T-helper 1 cell treated with Interleukin-12 subunit alpha and Interleukin-12 subunit beta and Interleukin-4 antibody, amounts not matched to agents 30 ng/mL and 1 ng/mL, for 36 hours (primary cell): ENCODE results near the gene NFKBIE. TPM values are rescaled to one million over a fixed set of nuclear protein-coding genes. Genes with fewer than 3 reads are reported as not detected.

Source experiments
- intact Hi-C: fragments of 100-400 bp; cut with micrococcal nuclease; formaldehyde crosslinking; loops from one replicate; pipeline ENCODE4 v1.15.1; 2024
- total RNA-seq: library from RNA; stranded (reverse); gene quantifications from 2 replicates; pipeline ENCODE4 v1.2.3, GENCODE V29; 2022

NFKBIE gene
- total RNA-seq, 1 donor from 2014 or later = 39.2 TPM

GRCh38 chr6:44229376-44230033 is 35.8 kb downstream of the NFKBIE start:
- intact Hi-C loops = no loop called here

DNA sequence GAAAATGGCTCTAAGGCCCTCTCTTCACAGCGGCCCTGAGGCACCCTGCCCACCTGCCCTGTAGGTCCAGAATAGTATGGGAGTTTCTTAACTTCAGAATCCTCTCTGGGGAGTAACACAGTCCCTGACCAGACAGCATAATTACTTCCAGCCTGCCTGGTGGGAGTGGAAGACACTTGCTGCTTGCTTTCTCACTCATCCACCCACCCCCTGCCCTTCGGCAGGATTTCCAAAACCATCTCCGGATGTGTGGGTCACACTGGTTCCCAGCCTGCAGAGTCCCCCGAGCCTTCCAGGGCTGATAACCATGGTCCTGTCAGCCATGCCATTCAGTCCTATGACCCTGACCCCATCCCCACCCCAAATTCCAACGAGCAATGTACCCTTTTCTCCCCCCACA is 36.5 kb downstream of the NFKBIE start:
- intact Hi-C loops = no loop called here

DNA sequence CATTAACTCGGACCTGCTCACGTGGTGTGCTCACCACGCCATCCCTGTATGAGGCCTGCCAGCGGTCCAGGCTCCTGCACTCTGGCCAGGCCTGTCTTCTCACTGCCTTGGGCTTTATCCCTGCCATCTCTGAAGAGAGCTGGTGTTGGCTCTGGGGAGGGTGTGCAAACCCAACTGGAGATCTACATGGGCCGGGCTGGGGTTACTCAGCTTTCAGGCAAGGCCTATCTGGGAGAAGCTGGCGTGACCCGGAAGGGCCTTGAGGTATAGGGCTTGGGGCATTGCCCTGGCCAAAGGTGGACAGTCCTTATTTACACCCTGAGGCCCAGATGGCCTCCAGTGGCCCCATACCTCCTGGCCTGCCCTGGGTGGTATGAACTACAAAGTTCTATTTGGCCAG is 36.9 kb downstream of the NFKBIE start:
- intact Hi-C loops = no loop called here

DNA sequence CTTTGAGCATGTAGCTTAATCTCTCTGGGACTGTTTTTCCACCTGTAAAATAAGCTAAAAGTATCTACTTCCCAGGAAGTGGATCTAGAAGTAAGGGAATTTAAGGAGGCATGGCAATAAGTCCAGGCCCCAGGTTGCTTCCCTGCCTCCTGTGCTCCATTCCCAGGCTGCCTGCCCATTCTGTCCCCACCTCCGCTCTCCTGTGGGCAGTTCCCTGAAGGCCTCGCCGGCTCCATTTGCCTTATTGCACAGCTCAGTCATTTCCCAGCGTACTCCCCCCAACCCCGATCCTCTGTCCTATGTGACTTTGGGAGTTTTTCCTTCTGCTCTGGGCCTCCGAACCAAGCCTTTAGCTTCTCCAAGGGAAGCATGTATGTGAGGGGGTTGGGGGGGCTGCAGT is 37.3 kb downstream of the NFKBIE start:
- intact Hi-C loops = no loop called here

GRCh38 chr6:44227148-44227793 is 38.1 kb downstream of the NFKBIE start:
- intact Hi-C loops = no loop called here

GRCh38 chr6:44226368-44227147 is 38.8 kb downstream of the NFKBIE start:
- intact Hi-C loops = no loop called here

- intact Hi-C loops = loop anchor here (2.0 kb wide), 1 partner anchor 161 kb away; the partner anchor contains the start of gene CDC5L
Observed at GRCh38 chr6:44225579-44226325, 39.6 kb downstream of the NFKBIE start.

GRCh38 chr6:44224965-44225305 is 40.4 kb downstream of the NFKBIE start:
- intact Hi-C loops = loop anchor here (1.0 to 5.0 kb wide), 4 partner anchors 40 to 598 kb away; partner anchors contain the start of genes AARS2, CDC5L, GTPBP2 and NFKBIE

DNA sequence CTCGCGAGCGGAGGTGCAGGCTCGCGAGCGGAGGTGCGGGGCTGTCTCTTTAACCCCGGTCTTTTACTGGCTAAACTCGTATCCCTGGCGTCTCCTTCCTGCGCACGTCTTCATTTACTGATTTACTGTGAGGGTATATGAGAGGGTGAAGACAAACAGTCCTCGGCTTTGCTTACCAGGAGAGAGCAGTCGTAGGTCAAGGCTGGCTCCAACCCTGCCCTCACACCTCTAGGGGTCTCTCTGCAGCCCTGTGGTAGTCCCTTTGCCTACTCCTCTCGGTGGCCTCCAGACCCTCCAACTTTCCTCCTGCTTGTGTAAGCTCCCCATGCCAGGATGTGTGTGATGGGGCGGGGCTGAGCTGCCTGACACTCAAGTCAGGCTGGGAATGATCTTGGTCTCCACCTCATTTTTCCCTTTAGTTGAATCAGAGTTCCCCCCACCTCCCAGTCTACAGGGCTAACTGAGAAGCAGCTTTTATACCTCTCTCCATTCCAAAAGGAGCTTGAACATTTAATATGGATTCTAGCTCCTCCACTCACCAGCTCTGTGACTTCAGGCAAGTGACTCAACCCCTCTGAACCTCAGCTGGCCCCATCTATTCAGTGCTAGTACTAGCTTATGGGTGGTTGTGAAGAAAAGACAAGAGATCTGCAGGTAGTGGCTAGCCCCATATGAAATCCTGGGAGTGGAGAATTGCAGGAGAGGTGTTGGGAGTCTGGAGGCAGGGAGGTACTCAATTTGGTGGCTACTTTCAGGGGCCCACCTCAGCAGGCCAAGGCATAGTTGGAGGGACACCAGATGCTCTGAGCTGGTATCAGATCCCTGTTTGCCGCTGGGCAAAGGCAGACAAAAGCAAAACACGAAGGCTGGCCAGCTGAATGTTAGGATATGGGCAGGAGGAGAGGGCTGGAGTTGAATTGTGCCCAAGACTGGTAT is 41.1 kb downstream of the NFKBIE start:
- intact Hi-C loops = loop anchor here (1.0 to 5.0 kb wide), 4 partner anchors 41 to 597 kb away; partner anchors contain the start of genes AARS2, CDC5L, GTPBP2 and NFKBIE

GRCh38 chr6:44223319-44224028 is 41.9 kb downstream of the NFKBIE start, which contains the start of gene SLC29A1:
Gene SLC29A1, plus strand, starts transcription at chr6:44223595. Its CDS starts 3,719 bp downstream, at chr6:44227314.
- intact Hi-C loops = loop anchor here (1.0 to 5.0 kb wide), 5 partner anchors 23 to 596 kb away; partner anchors contain the start of genes AARS2, CDC5L, GTPBP2 and NFKBIE

DNA sequence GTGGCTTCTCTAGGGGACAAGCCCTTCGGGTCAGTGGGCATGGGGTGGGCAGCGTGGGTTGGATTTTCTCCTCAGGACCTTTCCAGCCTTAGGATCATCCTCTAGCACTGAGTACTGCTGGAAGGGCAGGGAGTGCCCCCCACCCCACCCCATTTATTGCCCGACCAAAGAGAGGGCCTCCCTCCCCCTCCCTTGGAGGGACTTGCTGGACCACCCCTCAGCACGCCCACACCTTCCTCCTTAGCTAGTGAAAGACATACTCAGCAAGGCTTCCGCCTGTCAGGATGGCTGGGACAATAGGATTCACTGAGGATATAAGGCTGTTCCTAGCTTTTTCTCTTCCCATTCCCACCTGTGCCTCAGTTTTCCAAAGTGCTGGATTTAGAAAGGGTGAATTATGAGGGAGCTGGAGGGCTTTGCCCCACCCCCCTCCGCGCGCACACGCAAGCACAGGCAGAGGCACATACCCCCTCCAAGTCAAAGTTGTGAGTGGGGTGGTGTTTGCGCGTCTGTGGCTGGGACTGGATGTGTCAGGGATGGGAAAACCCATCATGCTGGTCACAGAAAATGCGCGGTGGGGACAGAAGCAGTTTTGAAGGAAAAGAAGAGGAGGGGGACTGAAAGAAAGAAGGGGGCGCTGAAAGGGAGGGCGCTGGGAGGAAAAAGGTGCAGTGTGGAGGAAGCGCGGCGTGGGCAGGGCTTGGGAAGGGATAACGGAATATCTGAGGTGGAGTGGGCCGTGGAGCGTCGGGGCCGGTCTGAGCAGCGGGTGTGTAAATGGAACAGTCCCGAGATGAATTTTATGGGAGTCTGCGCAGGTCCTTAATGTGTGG is 42.6 kb downstream of the NFKBIE start:
- intact Hi-C loops = loop anchor here (1.0 to 5.0 kb wide), 2 partner anchors 24 to 595 kb away; partner anchors contain the start of gene GTPBP2

DNA sequence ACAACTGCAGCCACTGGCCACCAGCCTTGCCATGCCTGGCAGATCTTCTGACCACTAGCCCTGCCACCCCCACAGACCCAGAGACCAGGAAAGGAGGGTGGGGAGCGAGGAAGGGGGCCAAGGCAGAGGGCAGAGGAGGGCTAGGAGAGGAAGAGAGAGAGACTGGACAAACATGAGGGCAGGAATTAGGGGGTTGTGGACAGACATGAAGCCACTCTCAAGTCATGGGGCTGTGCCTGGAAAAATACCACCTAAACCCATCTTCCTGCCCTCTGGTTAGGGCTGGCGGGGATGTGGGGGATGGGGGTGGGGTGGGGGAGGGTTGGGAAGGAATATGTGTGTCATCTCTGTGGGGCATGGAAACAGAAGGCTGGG is 43.4 kb downstream of the NFKBIE start:
- intact Hi-C loops = loop anchor here (1.0 to 5.0 kb wide), 6 partner anchors 15 to 595 kb away; partner anchors contain the start of genes GTPBP2, MRPL14, TMEM63B and VEGFA

DNA sequence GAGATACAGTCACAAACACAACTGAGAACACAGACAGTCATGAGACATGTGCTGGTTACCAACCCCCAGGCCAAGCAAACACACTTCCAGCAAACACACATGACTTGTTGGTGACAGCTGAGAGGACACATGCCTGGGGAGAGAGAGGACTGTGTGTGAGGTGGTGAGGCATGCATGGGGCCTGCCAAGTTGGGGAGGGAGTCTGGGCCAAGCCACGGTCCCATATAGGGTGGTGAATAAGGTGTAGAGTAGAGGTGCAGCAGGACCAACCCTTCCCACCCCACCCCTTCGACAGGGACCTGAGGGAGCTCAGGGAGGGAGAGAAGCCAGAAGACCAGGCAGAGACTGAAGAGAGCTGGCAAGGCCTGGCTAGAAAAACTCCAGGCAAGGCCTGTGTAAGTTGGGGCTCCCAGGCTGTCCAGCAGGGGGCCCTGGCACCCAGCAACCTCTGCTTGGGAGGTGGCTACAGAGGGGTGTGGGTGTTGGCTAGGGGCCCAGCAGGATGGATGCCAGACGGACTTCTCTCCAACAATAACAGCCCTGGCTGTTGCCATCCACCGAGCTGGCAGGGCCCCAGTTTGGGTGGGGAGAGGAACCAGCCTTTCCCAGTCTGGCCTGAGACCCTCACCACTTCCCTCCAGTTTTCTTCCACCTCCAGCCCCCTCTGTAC is 43.9 kb downstream of the NFKBIE start:
- intact Hi-C loops = loop anchor here (1.0 to 5.0 kb wide), 6 partner anchors 16 to 594 kb away; partner anchors contain the start of genes GTPBP2, MRPL14, TMEM63B and VEGFA

DNA sequence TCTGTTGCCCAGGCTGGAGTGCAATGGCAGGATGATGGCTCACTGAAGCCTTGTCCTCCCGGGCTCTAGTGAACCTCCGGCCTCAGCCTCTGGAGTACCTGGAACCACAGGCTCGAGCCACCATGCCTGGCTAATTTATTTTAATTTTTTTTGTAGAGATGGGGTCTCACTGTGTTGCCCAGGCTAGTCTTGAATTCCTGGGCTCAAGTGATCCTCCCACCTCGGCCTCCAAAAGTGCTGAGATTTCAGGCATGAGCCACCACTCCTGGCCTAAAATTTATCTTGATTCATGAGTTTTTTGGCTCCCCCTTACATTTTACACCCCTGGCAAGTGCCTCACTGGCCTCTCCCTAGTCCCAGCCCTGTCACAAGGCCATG is 44.4 kb downstream of the NFKBIE start:
- intact Hi-C loops = loop anchor here (1.0 to 5.0 kb wide), 6 partner anchors 16 to 594 kb away; partner anchors contain the start of genes GTPBP2, MRPL14, TMEM63B and VEGFA

GRCh38 chr6:44219815-44220784 is 45.3 kb downstream of the NFKBIE start:
- intact Hi-C loops = loop anchor here (2.0 to 5.0 kb wide), 2 partner anchors 93 to 593 kb away; partner anchors contain the start of genes GTPBP2, MRPL14 and TMEM63B
